ENCODE measurements around the gene GIPR. TPM values are rescaled to one million over a fixed set of nuclear protein-coding genes. Genes with fewer than 3 reads are reported as not detected.

The GIPR gene
- total and polyA plus RNA-seq, 2 of the 13 experiments (the other 11 are each of a cell fraction or from before 2014, with no cell fraction given) = 0.15 to 1.2 TPM

DNA sequence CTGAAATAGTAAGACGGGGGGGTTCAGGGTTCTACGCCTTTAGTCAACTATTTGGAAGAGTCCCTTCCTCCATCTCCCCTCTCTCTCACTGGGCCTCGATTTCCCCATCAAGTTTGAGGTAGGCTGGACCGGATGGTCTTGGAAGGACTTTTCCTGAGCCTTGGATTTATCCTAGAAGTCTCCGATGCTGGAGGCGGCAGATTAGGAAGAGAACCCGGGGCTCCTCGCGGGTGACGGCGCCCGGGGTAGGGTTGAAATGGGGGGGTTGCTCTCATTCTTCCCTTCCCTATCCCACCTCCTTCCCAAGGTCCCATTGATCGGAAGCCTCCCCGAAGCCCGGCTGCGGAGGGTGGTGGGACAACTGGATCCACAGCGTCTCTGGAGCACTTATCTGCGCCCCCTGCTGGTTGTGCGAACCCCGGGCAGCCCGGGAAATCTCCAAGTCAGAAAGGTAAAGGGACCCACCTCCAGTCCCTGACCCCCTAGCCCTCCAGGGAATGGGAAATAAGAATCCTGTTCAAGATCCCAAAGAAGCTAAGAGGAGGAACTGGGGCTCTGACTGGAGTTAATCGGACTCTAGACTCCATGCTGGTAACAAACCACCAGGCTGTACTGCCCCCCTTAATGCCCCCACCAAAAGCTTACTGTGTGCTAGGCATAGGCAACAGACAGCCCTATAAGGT, 25.2 kb downstream of the GIPR start (continued):
- TF ChIP-seq GABPA (IDR thresholded peaks at IDR 0.05; ENCODE audit: low read depth, low read length) = no peak
- no peak for TF ChIP-seq GABPA (CRISPR knock-in tag; IDR thresholded peaks at IDR 0.05; ENCODE audit: low read depth)
- no peak for TF ChIP-seq CREB3 (CRISPR knock-in tag; IDR thresholded peaks at IDR 0.05)
- TF ChIP-seq XRCC5 (optimal IDR thresholded peaks at IDR 0.05; ENCODE audit: low read length) = peak; percentile 73
- TF ChIP-seq U2AF1 (optimal IDR thresholded peaks at IDR 0.05; ENCODE audit: low read depth, low read length) = peak; percentile 28

- no peak overlapping the region for H3K4me2 ChIP-seq (ENCODE audit: low read depth, low read length)
- H3K27me3 ChIP-seq (ENCODE audit: control insufficient read depth in 1 of 2, insufficient read depth in 2 of 2, low read length in 2 of 2) = no peaks in the 10 kb centered on the region
- no peak for ATAC-seq
- 93% methylated on average over 7 of the region's 7 CpGs for WGBS (ENCODE audit: low lambda C conversion rate)
- POLR2A ChIA-PET = interaction anchor here (1.2 kb wide), 1 partner anchor 9 kb away, joined by 5 read pairs; the partner anchor contains the start of genes QPCTL and SNRPD2
- H3K27ac ChIP-seq (ENCODE audit: extremely low read length, insufficient read depth, low read length) = no peak overlapping the region
- H3K9ac ChIP-seq (ENCODE audit: insufficient read depth, low read depth, low read length) = no peak overlapping the region
- peaks cover 9 to 24% of the 10 kb centered on the region in 2 experiments; a peak in 4 of 5 replicates for H3K36me3 ChIP-seq (replicated peaks in 1 of 2; ENCODE audit: control insufficient read depth in 1 of 2, insufficient read depth in 2 of 2, low read length in 2 of 2)
- no peak overlapping the region for H2AFZ ChIP-seq (ENCODE audit: low read length)
- no TSS peak for BruUV-seq (replicated peaks)
- H3K4me3 ChIP-seq (replicated peaks in 1 of 3; ENCODE audit: insufficient read depth in 1 of 3, low read depth in 2 of 3, low read length in 3 of 3) = no peak overlapping the region
- intact Hi-C loops (cut with micrococcal nuclease; ENCODE audit: unreplicated experiment) (no loop called here), in situ Hi-C loops (cut with HindIII; ENCODE audit: extremely low pct_ligation_motif_present, low pct_unique_long_range_greater_than_20kb) (no loop called here)
- no peaks in the 10 kb centered on the region for H4K20me1 ChIP-seq (ENCODE audit: insufficient read depth, low read length)
- H3K79me2 ChIP-seq (ENCODE audit: insufficient read depth, low read length) = no peaks in the 10 kb centered on the region
- no peaks in the 10 kb centered on the region for H3K4me1 ChIP-seq (ENCODE audit: insufficient read depth, low read length)
- CTCF ChIA-PET (ENCODE audit: low intra/inter-chr PET ratio, low total read pairs) = no interaction called here
- FAIRE-seq = no peak
- no peak for DNase-seq (ENCODE audit: low spot score)
- H3K9me3 ChIP-seq (ENCODE audit: low read length) = no peaks in the 10 kb centered on the region
- TF ChIP-seq ZNF362 (CRISPR knock-in tag; IDR thresholded peaks at IDR 0.05; ENCODE audit: borderline replicate concordance) = no peak
- TF ChIP-seq RFX5 (IDR thresholded peaks at IDR 0.05; ENCODE audit: low read depth, low read length) = no peak
- TF ChIP-seq ZNF121 (CRISPR knock-in tag; IDR thresholded peaks at IDR 0.05) = no peak
- no peak for TF ChIP-seq ZBTB44 (CRISPR knock-in tag; IDR thresholded peaks at IDR 0.05)
- no peak for TF ChIP-seq TAF15 (IDR thresholded peaks at IDR 0.05; ENCODE audit: low read depth, low read length, poor library complexity, severe bottlenecking)
- no peak for TF ChIP-seq ZFP90 (CRISPR knock-in tag; IDR thresholded peaks at IDR 0.05; ENCODE audit: borderline replicate concordance)
- no peak for TF ChIP-seq CBX5 (CRISPR knock-in tag; IDR thresholded peaks at IDR 0.05; ENCODE audit: borderline replicate concordance)
- TF ChIP-seq ETV5 (CRISPR knock-in tag; IDR thresholded peaks at IDR 0.05; ENCODE audit: borderline replicate concordance) = no peak
- TF ChIP-seq RNF219 (CRISPR knock-in tag; IDR thresholded peaks at IDR 0.05) = no peak
Observed at GRCh38 chr19:45701676-45702075, 33.7 kb downstream of the GIPR start.
